Right renal cortex interstitium (tissue), 3 donors: Measurements from ENCODE around the gene MCM9. TPM values are rescaled to one million over a fixed set of nuclear protein-coding genes. Genes with fewer than 3 reads are reported as not detected.
A peak's percentile ranks its signal among the peaks of the same experiment; 100 is the strongest.

Source experiments
- DNase-seq, 3 donors: peaks; one replicate each; pipeline ENCODE4 v3.0.0-alpha.2; 2013; ENCODE audit warnings: low read depth in 3 of 3, low spot score in 2 of 3
- polyA plus RNA-seq, 3 donors: library from polyadenylated mRNA; unstranded; fragments of 120-200 nt; gene quantifications; one replicate each; pipeline ENCODE4 v1.2.1, GENCODE V29; 2013; ENCODE audit not compliant: insufficient read length in 3 of 3

MCM9 gene
- polyA plus RNA-seq, 3 donors: 23.6 to 26.8 (median 24.2) TPM

- DNase-seq: peak; percentile 16 to 63 (median 48)
These were observed 40.3 kb downstream of the MCM9 start for GRCh38 chr6:118894425-118895260.

- DNase-seq: peak; percentile 93 to 98 (median 96)
These were observed 41.0 kb downstream of the MCM9 start, which contains the start of gene ASF1A for GRCh38 chr6:118893807-118894424. Gene ASF1A (plus strand): TSS chr6:118894152. CDS start chr6:118894414, 262 bp downstream.

GRCh38 chr6:118893064-118893806, 41.7 kb downstream of the MCM9 start:
- peak; percentile 72 to 91 (median 87) for DNase-seq

GRCh38 chr6:118892355-118892991, 42.5 kb downstream of the MCM9 start:
- no peak for DNase-seq

GRCh38 chr6:118890997-118891790, 43.8 kb downstream of the MCM9 start:
- no peak for DNase-seq

GRCh38 chr6:118889163-118889562, 45.8 kb downstream of the MCM9 start:
- no peak for DNase-seq

GRCh38 chr6:118886641-118887040, 48.3 kb downstream of the MCM9 start:
- no peak for DNase-seq

- DNase-seq: no peak
These were observed 52.5 kb downstream of the MCM9 start for GRCh38 chr6:118882314-118882905.

- no peak for DNase-seq
These were observed 53.3 kb downstream of the MCM9 start for GRCh38 chr6:118881440-118882313.

- DNase-seq: no peak
These were observed 57.2 kb downstream of the MCM9 start for GRCh38 chr6:118877806-118878205.

GRCh38 chr6:118876814-118877213, 58.1 kb downstream of the MCM9 start:
- DNase-seq: no peak

GRCh38 chr6:118876198-118876597, 58.8 kb downstream of the MCM9 start:
- no peak for DNase-seq

GRCh38 chr6:118875672-118876071, 59.3 kb downstream of the MCM9 start:
- no peak for DNase-seq

GRCh38 chr6:118873239-118873638, 61.7 kb downstream of the MCM9 start:
- no peak for DNase-seq

- DNase-seq: no peak
These were observed 62.2 kb downstream of the MCM9 start for GRCh38 chr6:118872726-118873125.

- no peak for DNase-seq
These were observed 62.6 kb downstream of the MCM9 start for GRCh38 chr6:118872318-118872717.

GRCh38 chr6:118871331-118871730, 63.6 kb downstream of the MCM9 start:
- no peak for DNase-seq

GRCh38 chr6:118869894-118870589, 64.9 kb downstream of the MCM9 start:
- no peak for DNase-seq
